H9 (cell line): ENCODE measurements around the gene STPG3. TPM values are rescaled to one million over a fixed set of nuclear protein-coding genes. Genes with fewer than 3 reads are reported as not detected.

Experiments used
- DNase-seq: peaks from one replicate; pipeline ENCODE4 v3.0.0-alpha.2; 2017
- H2AFZ ChIP-seq: one replicate; pipeline ENCODE4 v1.6.1; 2013; ENCODE audit warnings: mild to moderate bottlenecking, low read length, control low read depth, moderate library complexity
- H2AK5ac ChIP-seq: 2 replicates; pipeline ENCODE4 v1.6.1; 2013; ENCODE audit warnings: low read length, control low read depth, mixed read lengths; ENCODE audit not compliant: insufficient read length
- H2BK120ac ChIP-seq: one replicate; pipeline ENCODE4 v1.6.1; 2013; ENCODE audit warnings: low read depth, mild to moderate bottlenecking, low read length, control low read depth, inconsistent platforms; ENCODE audit not compliant: poor library complexity, severe bottlenecking
- H2BK12ac ChIP-seq: 2 replicates; pipeline ENCODE4 v1.6.1; 2013; ENCODE audit warnings: low read length, control low read depth, mixed read lengths, low read depth; ENCODE audit not compliant: insufficient read length
- H2BK15ac ChIP-seq: 2 replicates; pipeline ENCODE4 v1.6.1; 2013; ENCODE audit warnings: low read depth, low read length, control low read depth
- H2BK20ac ChIP-seq: one replicate; pipeline ENCODE4 v1.6.1; 2013; ENCODE audit warnings: low read depth, mild to moderate bottlenecking, low read length, control low read depth, inconsistent platforms; ENCODE audit not compliant: poor library complexity, severe bottlenecking
- H2BK5ac ChIP-seq: 2 replicates; pipeline ENCODE4 v1.6.1; 2013; ENCODE audit warnings: low read length, control low read depth, mixed read lengths; ENCODE audit not compliant: insufficient read length
- H3K14ac ChIP-seq: 2 replicates; pipeline ENCODE4 v1.6.1; 2013; ENCODE audit warnings: low read length, control low read depth; ENCODE audit not compliant: insufficient read depth
- H3K18ac ChIP-seq: 2 replicates; pipeline ENCODE4 v1.6.1; 2013; ENCODE audit warnings: low read depth, mild to moderate bottlenecking, mixed read lengths, low read length, control low read depth; ENCODE audit not compliant: insufficient read length
- H3K23ac ChIP-seq: 2 replicates; pipeline ENCODE4 v1.6.1; 2013; ENCODE audit warnings: low read length, control low read depth, mixed read lengths, low read depth; ENCODE audit not compliant: insufficient read length
- H3K23me2 ChIP-seq: 2 replicates; pipeline ENCODE4 v1.6.1; 2013; ENCODE audit warnings: low read depth, mild to moderate bottlenecking, mixed read lengths, low read length, control low read depth; ENCODE audit not compliant: insufficient read length, poor library complexity, severe bottlenecking
- H3K27ac ChIP-seq: 2 replicates; pipeline ENCODE4 v1.5.1; 2013; ENCODE audit warnings: low read length, control low read depth, mixed read lengths, low read depth; ENCODE audit not compliant: insufficient read length
- H3K27me3 ChIP-seq: 2 replicates; pipeline ENCODE4 v1.6.1; 2013; ENCODE audit warnings: low read length, control low read depth, inconsistent platforms; ENCODE audit not compliant: insufficient read depth
- H3K4ac ChIP-seq: 2 replicates; pipeline ENCODE4 v1.6.1; 2013; ENCODE audit warnings: low read depth, mild to moderate bottlenecking, control low read depth, inconsistent platforms, low read length, moderate library complexity
- H3K4me1 ChIP-seq: 2 replicates; pipeline ENCODE4 v1.6.1; 2013; ENCODE audit warnings: low read length, control low read depth, inconsistent platforms; ENCODE audit not compliant: insufficient read depth
- H3K4me2 ChIP-seq: 2 replicates; pipeline ENCODE4 v1.6.1; 2013; ENCODE audit warnings: low read length, control low read depth, mixed read lengths; ENCODE audit not compliant: insufficient read length, insufficient read depth
- H3K56ac ChIP-seq: 2 replicates; pipeline ENCODE4 v1.6.1; 2013; ENCODE audit warnings: low read depth, mild to moderate bottlenecking, mixed read lengths, low read length, control low read depth; ENCODE audit not compliant: insufficient read length
- H3K79me1 ChIP-seq: 2 replicates; pipeline ENCODE4 v1.6.1; 2013; ENCODE audit warnings: low read depth, mild to moderate bottlenecking, moderate library complexity, low read length, control low read depth, inconsistent platforms; ENCODE audit not compliant: insufficient read depth, poor library complexity, severe bottlenecking
- H3K79me2 ChIP-seq: 2 replicates; pipeline ENCODE4 v1.6.1; 2013; ENCODE audit warnings: low read length, control low read depth, inconsistent platforms; ENCODE audit not compliant: insufficient read depth
- H3K9ac ChIP-seq: 2 replicates; pipeline ENCODE4 v1.6.1; 2013; ENCODE audit warnings: low read length, control low read depth, mixed read lengths; ENCODE audit not compliant: insufficient read length; ENCODE audit errors: extremely low read depth
- H3K9me3 ChIP-seq: one replicate; pipeline ENCODE4 v1.6.1; 2013; ENCODE audit warnings: low read depth, low read length, inconsistent platforms; ENCODE audit not compliant: control insufficient read depth
- H3T11ph ChIP-seq: one replicate; pipeline ENCODE4 v1.6.1; 2013; ENCODE audit warnings: mild to moderate bottlenecking, low read length, control low read depth, inconsistent platforms
- H4K20me1 ChIP-seq: one replicate; pipeline ENCODE4 v1.6.1; 2013; ENCODE audit not compliant: control insufficient read depth, insufficient read length, insufficient read depth
- H4K5ac ChIP-seq: 2 replicates; pipeline ENCODE4 v1.6.1; 2013; ENCODE audit warnings: low read depth, mild to moderate bottlenecking, mixed read lengths, low read length, control low read depth; ENCODE audit not compliant: insufficient read length
- H4K8ac ChIP-seq: replicated peaks from 2 replicates; pipeline ENCODE4 v1.6.1; 2013; ENCODE audit warnings: low read length, control low read depth, mixed read lengths, low read depth; ENCODE audit not compliant: insufficient read length
- H4K91ac ChIP-seq: 2 replicates; pipeline ENCODE4 v1.6.1; 2013; ENCODE audit warnings: low read depth, mild to moderate bottlenecking, moderate library complexity, mixed read lengths, low read length, control low read depth; ENCODE audit not compliant: insufficient read length
- H3K27ac Mint-ChIP-seq, 3 experiments: 2 replicates in 2 of 3; 3 replicates in 1 of 3; pipeline ENCODE4 v1.8.0; 2020 to 2021; ENCODE audit warnings: mixed read lengths in 3 of 3, mild to moderate bottlenecking in 1 of 3, moderate library complexity in 1 of 3
- H3K27me3 Mint-ChIP-seq: 2 replicates; pipeline ENCODE4 v1.8.0; 2021; ENCODE audit warnings: low read depth, mild to moderate bottlenecking, moderate library complexity, mixed read lengths
- H3K36me3 Mint-ChIP-seq, 3 experiments: 2 replicates in 2 of 3; 3 replicates in 1 of 3; pipeline ENCODE4 v1.8.0; 2020 to 2021; ENCODE audit warnings: low read depth in 3 of 3, mixed read lengths in 3 of 3; ENCODE audit not compliant: insufficient read depth in 1 of 3
- H3K4me1 Mint-ChIP-seq, 2 experiments: 2 replicates each; pipeline ENCODE4 v1.8.0; 2020; ENCODE audit warnings: mixed read lengths in 2 of 2
- H3K4me3 Mint-ChIP-seq, 2 experiments: 2 replicates in 1 of 2; 3 replicates in 1 of 2; pipeline ENCODE4 v1.8.0; 2020 to 2021; ENCODE audit warnings: mild to moderate bottlenecking in 2 of 2, mixed read lengths in 2 of 2, moderate library complexity in 1 of 2
- H3K9me3 Mint-ChIP-seq, 2 experiments: 2 replicates in 1 of 2; 3 replicates in 1 of 2; pipeline ENCODE4 v1.8.0; 2020; ENCODE audit warnings: mild to moderate bottlenecking in 2 of 2, mixed read lengths in 2 of 2, moderate library complexity in 1 of 2
- CTCF ChIP-seq: fragments of 200-600 bp; sonication (generic); conservative IDR thresholded peaks from 3 replicates; pipeline ENCODE4 v1.8.0; 2021; ENCODE audit warnings: antibody characterized with exemption, mild to moderate bottlenecking
- WGBS: extraction: QIAGEN DNeasy Blood & Tissue Kit; methylation state at CpG from one replicate; pipeline ENCODE4 v1.1.7; 2013; ENCODE audit warnings: missing lambda C conversion rate, low lambda C conversion rate, mixed read lengths; ENCODE audit not compliant: insufficient read length; ENCODE audit errors: extremely low coverage; 5-methylcytosine and 5-hydroxymethylcytosine counted together
- total RNA-seq: library from RNA; stranded (reverse); gene quantifications from 2 replicates; pipeline ENCODE4 v1.2.1, GENCODE V29; 2021

STPG3 gene
- total RNA-seq, 1 experiment from 2014 or later, result not detected

- no peak within 1 kb of the TSS for H3T11ph ChIP-seq
- H3K4me1 ChIP-seq, result no peaks in the 10 kb centered on the region
- H2BK20ac ChIP-seq, result no peak within 1 kb of the TSS
- no peak within 1 kb of the TSS for H3K14ac ChIP-seq
- no peaks in the 10 kb centered on the region for H3K79me2 ChIP-seq
- no peak within 1 kb of the TSS for H4K91ac ChIP-seq
- H2BK120ac ChIP-seq, result no peak within 1 kb of the TSS
- no peak within 1 kb of the TSS for H3K4me3 Mint-ChIP-seq
- no peak within 1 kb of the TSS for H2AFZ ChIP-seq
- H3K4me1 Mint-ChIP-seq, result peaks cover 7 to 11% of the 10 kb centered on the region in 2 experiments
- H3K23ac ChIP-seq, result no peak within 1 kb of the TSS
- no peak within 1 kb of the TSS for H4K5ac ChIP-seq
- no peak within 1 kb of the TSS for H2BK15ac ChIP-seq
- H3K23me2 ChIP-seq, result no peaks in the 10 kb centered on the region
- TF ChIP-seq CTCF, result no peak
- peaks cover 7% of the 10 kb centered on the region for H3K27me3 Mint-ChIP-seq
- no peak within 1 kb of the TSS for H3K27ac Mint-ChIP-seq
- H4K20me1 ChIP-seq, result no peaks in the 10 kb centered on the region
- H3K79me1 ChIP-seq, result no peaks in the 10 kb centered on the region
- H3K9me3 ChIP-seq, result no peaks in the 10 kb centered on the region
- no peaks in the 10 kb centered on the region for H3K36me3 Mint-ChIP-seq
- no peak within 1 kb of the TSS for H3K18ac ChIP-seq
- no peaks in the 10 kb centered on the region for H3K9me3 Mint-ChIP-seq
- H2BK5ac ChIP-seq, result no peak within 1 kb of the TSS
- H2AK5ac ChIP-seq, result no peak within 1 kb of the TSS
- H3K4me2 ChIP-seq, result no peak within 1 kb of the TSS
- H3K4ac ChIP-seq, result no peak within 1 kb of the TSS
- no peaks in the 10 kb centered on the region for H3K27me3 ChIP-seq
- no peak within 1 kb of the TSS for H3K9ac ChIP-seq
- no peak for DNase-seq
- H3K27ac ChIP-seq, result no peak within 1 kb of the TSS
- WGBS, result no CpG with 5 or more reads among the region's 14 CpGs
- H4K8ac ChIP-seq, result no peak within 1 kb of the TSS
- no peak within 1 kb of the TSS for H3K56ac ChIP-seq
- no peak within 1 kb of the TSS for H2BK12ac ChIP-seq
These were observed 20.2 kb upstream of the STPG3 start, which contains the start of gene SLC34A3 for GRCh38 chr9:137230705-137231371. Gene SLC34A3, plus strand, starts transcription at chr9:137230901. Its CDS starts 802 bp downstream, at chr9:137231703.
